Omental fat pad (tissue), 4 donors: Measurements from ENCODE around the gene GPC6. TPM values are rescaled to one million over a fixed set of nuclear protein-coding genes. Genes with fewer than 3 reads are reported as not detected.

Experiments used
- ATAC-seq: fragments of 150-250 bp; one replicate; pipeline ENCODE4 v1.9.1; 2016; ENCODE audit warnings: mild to moderate bottlenecking, moderate library complexity; ENCODE audit not compliant: low FRiP score
- DNase-seq: peaks from one replicate; pipeline ENCODE4 v3.0.0-alpha.2; 2019; ENCODE audit warnings: low spot score
- total RNA-seq, 4 donors: library from RNA; depleted of rRNA; stranded (reverse); fragments of >200 nt; gene quantifications; one replicate each; pipeline ENCODE4 v1.1.0, GENCODE V29; 2016
- TF ChIP-seq, protein P1 (sequence below), 3 donors: fragments of 450-650 bp; IDR thresholded peaks; one replicate each; pipeline ENCODE4 v1.5.1; 2016 to 2017; ENCODE audit warnings: antibody characterized with exemption in 3 of 3, mild to moderate bottlenecking in 3 of 3, moderate library complexity in 2 of 3

GPC6 gene
- total RNA-seq, 4 donors from 2014 or later = 9.2 to 24.4 (median 16.4) TPM

DNA sequence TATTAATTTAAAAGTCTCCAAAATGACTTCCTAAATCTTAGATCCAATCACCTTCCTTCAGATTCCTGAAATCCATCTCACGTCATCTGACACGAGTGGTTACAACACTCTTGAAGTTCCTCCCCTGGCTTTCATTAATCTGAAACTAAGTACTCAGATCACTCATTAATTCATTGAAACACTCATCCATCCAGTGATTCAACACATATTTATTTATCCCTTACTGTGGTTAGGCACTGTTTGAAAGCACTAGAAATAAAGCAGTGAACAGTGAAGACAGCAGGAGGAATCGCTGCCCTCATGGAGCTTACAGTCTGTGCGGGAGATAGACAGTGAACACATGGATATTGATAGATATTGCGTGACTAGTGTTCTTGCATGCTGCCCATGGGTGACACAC is 780.5 kb downstream of the GPC6 start:
- DNase-seq = no peak
- ATAC-seq = no peak
- TF ChIP-seq, protein P1, sequence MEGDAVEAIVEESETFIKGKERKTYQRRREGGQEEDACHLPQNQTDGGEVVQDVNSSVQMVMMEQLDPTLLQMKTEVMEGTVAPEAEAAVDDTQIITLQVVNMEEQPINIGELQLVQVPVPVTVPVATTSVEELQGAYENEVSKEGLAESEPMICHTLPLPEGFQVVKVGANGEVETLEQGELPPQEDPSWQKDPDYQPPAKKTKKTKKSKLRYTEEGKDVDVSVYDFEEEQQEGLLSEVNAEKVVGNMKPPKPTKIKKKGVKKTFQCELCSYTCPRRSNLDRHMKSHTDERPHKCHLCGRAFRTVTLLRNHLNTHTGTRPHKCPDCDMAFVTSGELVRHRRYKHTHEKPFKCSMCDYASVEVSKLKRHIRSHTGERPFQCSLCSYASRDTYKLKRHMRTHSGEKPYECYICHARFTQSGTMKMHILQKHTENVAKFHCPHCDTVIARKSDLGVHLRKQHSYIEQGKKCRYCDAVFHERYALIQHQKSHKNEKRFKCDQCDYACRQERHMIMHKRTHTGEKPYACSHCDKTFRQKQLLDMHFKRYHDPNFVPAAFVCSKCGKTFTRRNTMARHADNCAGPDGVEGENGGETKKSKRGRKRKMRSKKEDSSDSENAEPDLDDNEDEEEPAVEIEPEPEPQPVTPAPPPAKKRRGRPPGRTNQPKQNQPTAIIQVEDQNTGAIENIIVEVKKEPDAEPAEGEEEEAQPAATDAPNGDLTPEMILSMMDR (IDR thresholded peaks at IDR 0.05) = no peak

DNA sequence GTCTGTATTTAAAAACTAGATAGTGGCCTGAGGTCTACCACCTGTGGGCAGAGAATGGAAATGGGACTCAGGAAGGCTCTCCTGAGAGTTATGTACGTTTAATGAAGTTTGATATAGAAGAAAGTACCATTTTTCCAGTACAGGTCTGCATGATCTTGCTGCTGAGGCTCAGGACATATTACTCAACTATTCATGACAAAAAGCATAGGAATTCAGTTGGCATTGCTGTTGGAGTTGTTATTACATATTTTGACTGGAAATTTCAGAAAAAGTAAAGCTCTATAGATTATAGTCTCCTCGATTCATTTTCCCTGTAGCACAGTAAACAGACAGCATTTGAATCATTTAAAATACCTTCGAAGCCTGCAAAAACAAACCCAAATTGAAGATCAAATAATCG is 783.1 kb downstream of the GPC6 start:
- TF ChIP-seq, protein P1 (IDR thresholded peaks at IDR 0.05) = no peak
- ATAC-seq = no peak
- no peak for DNase-seq

DNA sequence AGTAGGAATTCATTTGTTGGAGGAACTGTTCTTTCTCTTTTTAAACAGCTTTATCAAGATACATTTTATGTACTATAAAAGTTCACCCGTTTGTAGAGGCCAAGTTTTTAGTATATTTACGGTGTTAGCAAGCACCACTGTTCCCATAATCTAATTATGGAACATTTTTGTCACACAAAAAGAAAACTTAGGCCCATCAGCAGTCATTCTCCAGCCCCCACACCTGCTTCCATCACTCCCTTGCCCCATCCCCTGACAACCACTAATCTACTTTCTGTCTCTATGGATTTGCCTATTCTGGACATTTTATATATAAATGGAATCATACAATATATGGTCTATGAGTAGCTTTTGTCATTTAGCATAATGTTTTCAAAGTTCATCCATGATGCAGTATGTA is 787.9 kb downstream of the GPC6 start:
- ATAC-seq (no peak), DNase-seq (no peak)
- TF ChIP-seq, protein P1 (IDR thresholded peaks at IDR 0.05) = no peak

DNA sequence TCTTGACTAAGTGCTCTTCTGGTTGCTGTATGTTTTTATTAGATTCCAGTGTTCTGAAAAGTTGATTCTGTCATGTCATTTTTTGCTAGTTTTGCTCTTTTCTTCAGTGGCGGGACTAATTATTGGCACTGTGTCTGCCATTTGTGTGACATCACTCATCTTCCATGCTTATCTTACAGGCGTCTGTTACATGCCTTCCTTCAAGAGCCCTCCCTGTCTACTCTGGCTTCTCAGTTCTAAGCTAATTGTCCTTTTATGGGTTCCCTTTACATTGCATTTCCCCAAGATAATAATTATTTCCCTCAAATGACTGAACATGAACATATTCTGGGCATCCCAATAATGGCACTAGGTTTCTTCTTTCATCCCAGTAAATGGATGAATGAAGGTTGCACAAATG is 793.8 kb downstream of the GPC6 start:
- DNase-seq (no peak), ATAC-seq (no peak)
- TF ChIP-seq, protein P1 (IDR thresholded peaks at IDR 0.05) = no peak

DNA sequence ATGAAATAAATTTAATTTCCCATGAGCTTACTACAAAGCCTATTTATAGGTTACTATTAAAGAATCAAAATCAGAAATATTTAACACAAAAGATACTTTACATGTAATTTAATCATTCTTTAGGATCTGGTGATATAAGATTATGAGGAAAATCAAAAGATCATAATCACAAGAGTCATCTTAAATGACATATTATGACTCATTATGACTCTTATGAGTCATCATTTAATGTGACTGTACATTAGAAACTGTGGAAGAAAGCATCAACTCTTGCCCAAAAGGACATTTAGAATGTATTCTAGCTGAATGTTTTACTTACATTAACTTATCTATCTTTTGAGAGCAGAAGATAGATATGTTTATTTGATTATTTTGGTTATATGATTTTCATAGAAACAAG is 794.2 kb downstream of the GPC6 start:
- TF ChIP-seq, protein P1 (IDR thresholded peaks at IDR 0.05) = no peak
- ATAC-seq = no peak
- DNase-seq = no peak

DNA sequence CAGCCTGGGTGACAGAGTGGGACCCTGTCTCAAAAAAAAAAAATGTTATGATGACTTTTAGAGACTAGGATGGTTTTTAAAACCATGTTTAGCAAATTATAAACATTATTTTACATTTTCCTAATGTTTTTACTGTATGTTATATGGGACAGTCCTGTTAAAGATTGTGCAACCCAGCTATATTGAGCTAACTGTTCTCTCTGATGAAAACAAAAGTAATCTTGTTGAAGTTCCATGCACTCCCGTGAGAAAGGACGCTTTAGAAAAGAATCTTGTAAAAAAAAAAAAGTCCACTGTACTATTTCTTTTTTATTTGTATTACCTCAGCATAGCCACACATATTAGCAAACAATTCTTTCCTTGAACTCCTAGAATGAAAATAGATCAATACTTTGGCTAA is 801.6 kb downstream of the GPC6 start:
- ATAC-seq (no peak), DNase-seq (no peak)
- TF ChIP-seq, protein P1 (IDR thresholded peaks at IDR 0.05) = no peak

DNA sequence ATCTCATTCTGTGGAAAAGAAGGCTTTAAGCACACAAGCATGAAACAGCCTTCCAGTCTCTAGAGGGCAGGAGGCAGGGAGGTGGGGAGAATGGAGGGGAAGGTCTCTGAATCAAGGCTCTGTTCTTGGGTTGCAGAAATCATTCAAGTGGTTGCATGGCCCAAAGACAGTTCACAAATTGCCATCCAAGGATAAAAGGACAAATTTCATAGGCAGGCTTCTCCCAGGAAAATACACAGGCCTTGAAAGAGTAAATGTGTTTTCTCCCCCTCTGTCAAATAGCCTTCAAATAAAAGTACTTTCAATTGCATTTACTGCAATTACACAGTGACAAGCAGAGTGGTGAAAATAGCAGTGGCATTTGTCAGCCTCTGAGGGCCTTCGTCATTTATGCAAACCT is 802.0 kb downstream of the GPC6 start:
- TF ChIP-seq, protein P1 (IDR thresholded peaks at IDR 0.05) = no peak
- ATAC-seq (no peak), DNase-seq (no peak)
